IMR-90 (cell line): ENCODE results near the gene MT1A. TPM values are rescaled to one million over a fixed set of nuclear protein-coding genes. Genes with fewer than 3 reads are reported as not detected.
A peak's percentile ranks its signal among the peaks of the same experiment; 100 is the strongest.

Experiments used
- ATAC-seq: fragments of 200-7000 bp; cut with Tn5 transposase; 2 replicates; pipeline ENCODE4 v1.9.1; 2020; ENCODE audit warnings: low read depth, mild to moderate bottlenecking, moderate library complexity
- BruUV-seq: library from RNA; stranded (reverse); fragments of 400-500 nt; replicated peaks from 2 replicates; lab custom pipeline; 2021; lab: Mats Ljungman, UMichigan
- CTCF ChIA-PET: fragments of 300-600 bp; formaldehyde crosslinking; extraction: SDS; loops from one replicate; lab custom pipeline; 2021; ENCODE audit warnings: antibody characterized with exemption; lab: Yijun Ruan, JAX
- POLR2A ChIA-PET: fragments of 300-600 bp; sonication (Branson Sonifier 250); formaldehyde crosslinking; loops from one replicate; lab custom pipeline; 2022; ENCODE audit warnings: antibody characterized with exemption; ENCODE audit not compliant: unreplicated experiment; lab: Charles Lee
- DNase-seq: peaks from one replicate; pipeline ENCODE4 v3.0.0; 2013
- H2AFZ ChIP-seq: replicated peaks from 2 replicates; pipeline ENCODE3; 2013; ENCODE audit warnings: low read length, mild to moderate bottlenecking; ENCODE audit not compliant: poor library complexity
- H2AK5ac ChIP-seq: 2 replicates; pipeline ENCODE4 v1.6.1; 2013; ENCODE audit warnings: low read depth, low read length, inconsistent platforms
- H2AK9ac ChIP-seq: replicated peaks from 2 replicates; pipeline ENCODE3; 2013; ENCODE audit warnings: mild to moderate bottlenecking, low read depth, low read length, moderate library complexity; ENCODE audit not compliant: poor library complexity
- H2BK120ac ChIP-seq: 2 replicates; pipeline ENCODE4 v1.6.1; 2013; ENCODE audit warnings: low read depth, low read length, inconsistent platforms
- H2BK15ac ChIP-seq: 3 replicates; pipeline ENCODE4 v1.6.1; 2013; ENCODE audit warnings: low read depth, low read length, inconsistent platforms
- H2BK20ac ChIP-seq: 2 replicates; pipeline ENCODE4 v1.6.1; 2013; ENCODE audit warnings: low read depth, mild to moderate bottlenecking, inconsistent platforms, low read length, moderate library complexity
- H2BK5ac ChIP-seq: 2 replicates; pipeline ENCODE4 v1.6.1; 2013; ENCODE audit warnings: mild to moderate bottlenecking, low read depth, low read length, inconsistent platforms; ENCODE audit not compliant: poor library complexity, severe bottlenecking
- H3K14ac ChIP-seq: replicated peaks from 2 replicates; pipeline ENCODE4 v1.6.1; 2013; ENCODE audit warnings: low read depth, low read length, inconsistent platforms
- H3K18ac ChIP-seq: 2 replicates; pipeline ENCODE4 v1.6.1; 2013; ENCODE audit warnings: low read depth, low read length, control low read depth
- H3K23ac ChIP-seq: 2 replicates; pipeline ENCODE4 v1.6.1; 2013; ENCODE audit warnings: low read depth, low read length, inconsistent platforms
- H3K27ac ChIP-seq: 2 replicates; pipeline ENCODE4 v1.5.1; 2013; ENCODE audit warnings: mild to moderate bottlenecking, control low read depth, low read length; ENCODE audit not compliant: insufficient read depth
- H3K27me3 ChIP-seq: 2 replicates; pipeline ENCODE4 v1.6.1; 2013; ENCODE audit warnings: low read length; ENCODE audit not compliant: control insufficient read depth, insufficient read depth
- H3K36me3 ChIP-seq: 2 replicates; pipeline ENCODE4 v1.6.1; 2013; ENCODE audit warnings: low read length, mixed read lengths; ENCODE audit not compliant: control insufficient read depth, insufficient read depth
- H3K4ac ChIP-seq: 2 replicates; pipeline ENCODE4 v1.6.1; 2013; ENCODE audit warnings: low read depth, low read length, inconsistent platforms
- H3K4me1 ChIP-seq: 2 replicates; pipeline ENCODE4 v1.6.1; 2013; ENCODE audit warnings: low read length, mixed read lengths; ENCODE audit not compliant: control insufficient read depth, insufficient read depth
- H3K4me2 ChIP-seq: 2 replicates; pipeline ENCODE4 v1.6.1; 2013; ENCODE audit warnings: low read depth, mild to moderate bottlenecking, control low read depth, low read length, moderate library complexity
- H3K4me3 ChIP-seq: 2 replicates; pipeline ENCODE4 v1.5.1; 2013; ENCODE audit warnings: low read depth, mild to moderate bottlenecking, control low read depth, low read length, moderate library complexity; ENCODE audit not compliant: insufficient read depth
- H3K56ac ChIP-seq: 2 replicates; pipeline ENCODE4 v1.6.1; 2013; ENCODE audit warnings: low read length, inconsistent platforms; ENCODE audit not compliant: insufficient read depth; ENCODE audit errors: extremely low read depth
- H3K79me1 ChIP-seq, 2 experiments: 2 replicates each; pipeline ENCODE4 v1.6.1; 2013; ENCODE audit warnings: low read length in 2 of 2, inconsistent platforms in 1 of 2, low read depth in 1 of 2
- H3K9ac ChIP-seq: 2 replicates; pipeline ENCODE4 v1.6.1; 2013; ENCODE audit warnings: low read depth, low read length, control low read depth
- H3K9me1 ChIP-seq: 2 replicates; pipeline ENCODE4 v1.6.1; 2013; ENCODE audit warnings: low read length, inconsistent platforms; ENCODE audit not compliant: insufficient read depth
- H3K9me3 ChIP-seq: 2 replicates; pipeline ENCODE4 v1.6.1; 2013; ENCODE audit warnings: low read length; ENCODE audit not compliant: control insufficient read depth, insufficient read depth
- H4K20me1 ChIP-seq: 2 replicates; pipeline ENCODE4 v1.6.1; 2013; ENCODE audit warnings: low read length, inconsistent platforms; ENCODE audit not compliant: insufficient read depth
- H4K5ac ChIP-seq: 2 replicates; pipeline ENCODE4 v1.6.1; 2013; ENCODE audit warnings: mild to moderate bottlenecking, low read depth, low read length, control low read depth
- H4K8ac ChIP-seq, 2 experiments: 2 replicates each; pipeline ENCODE4 v1.6.1; 2013; ENCODE audit warnings: low read depth in 2 of 2, low read length in 2 of 2, control low read depth in 1 of 2, inconsistent platforms in 1 of 2
- H4K91ac ChIP-seq: 2 replicates; pipeline ENCODE4 v1.6.1; 2013; ENCODE audit warnings: low read depth, low read length, inconsistent platforms; ENCODE audit not compliant: insufficient read depth
- BHLHE40 ChIP-seq: fragments of 150-350 bp; IDR thresholded peaks from 2 replicates; pipeline ENCODE4 v1.6.1; 2016; ENCODE audit warnings: mild to moderate bottlenecking, low read depth, low read length
- CEBPB ChIP-seq: IDR thresholded peaks from 2 replicates; pipeline ENCODE4 v1.6.1; 2012; ENCODE audit warnings: low read depth, low read length, improper control_type of control experiment
- ELK1 ChIP-seq: fragments of 150-350 bp; IDR thresholded peaks from 2 replicates; pipeline ENCODE4 v1.6.1; 2016; ENCODE audit warnings: low read depth, mild to moderate bottlenecking, low read length, moderate library complexity, borderline replicate concordance
- MAFK ChIP-seq: IDR thresholded peaks from 2 replicates; pipeline ENCODE4 v1.6.1; 2012; ENCODE audit warnings: low read depth, low read length, improper control_type of control experiment
- MXI1 ChIP-seq: IDR thresholded peaks from 2 replicates; pipeline ENCODE4 v1.6.1; 2012; ENCODE audit warnings: low read depth, mild to moderate bottlenecking, low read length, moderate library complexity, borderline replicate concordance
- RCOR1 ChIP-seq: IDR thresholded peaks from 2 replicates; pipeline ENCODE4 v1.6.1; 2012; ENCODE audit warnings: mild to moderate bottlenecking, low read length, improper control_type of control experiment; ENCODE audit not compliant: insufficient replicate concordance
- WGBS, 2 experiments: methylation state at CpG; one replicate each; pipeline versions ENCODE4 v1.1.5 to v1.1.7; 2013; ENCODE audit warnings: missing lambda C conversion rate in 2 of 2; ENCODE audit not compliant: insufficient read length in 1 of 2; ENCODE audit errors: extremely low coverage in 2 of 2; 5-methylcytosine and 5-hydroxymethylcytosine counted together
- dilution Hi-C: fragments of 300-500 bp; cut with HindIII; formaldehyde crosslinking; loops from one replicate; pipeline ENCODE4 v1.14.3; 2018; ENCODE audit warnings: low sequenced_read_pairs; ENCODE audit not compliant: unreplicated experiment
- in situ Hi-C: fragments of 300-500 bp; cut with MboI; formaldehyde crosslinking; loops from 3 replicates; pipeline ENCODE4 v1.14.3; 2019; ENCODE audit warnings: low sequenced_read_pairs, inconsistent platforms, mixed read lengths
- intact Hi-C: fragments of 100-400 bp; cut with micrococcal nuclease; formaldehyde crosslinking; loops from 2 replicates; pipeline ENCODE4 v1.10.0; 2022
- polyA plus RNA-seq, 3 experiments: library from polyadenylated mRNA; depleted of rRNA; stranded (reverse); fragments of >200 nt; gene quantifications; 2 replicates each; pipeline ENCODE4 v1.2.3, GENCODE V29; 2012; ENCODE audit warnings: low replicate concordance in 1 of 3
- total RNA-seq: library from RNA; depleted of rRNA; stranded (reverse); fragments of >200 nt; gene quantifications from 2 replicates; pipeline ENCODE4 v1.2.3, GENCODE V29; 2012
- TF ChIP-seq, protein P1 (sequence below): conservative IDR thresholded peaks from 2 replicates; pipeline ENCODE4 v1.5.1; 2012; ENCODE audit warnings: mild to moderate bottlenecking, low read depth, low read length, improper control_type of control experiment

MT1A gene
- total and polyA plus RNA-seq, 2 of the 4 experiments (the other 2 are of a cell fraction), result 1.6 TPM; not detected in 1

DNA sequence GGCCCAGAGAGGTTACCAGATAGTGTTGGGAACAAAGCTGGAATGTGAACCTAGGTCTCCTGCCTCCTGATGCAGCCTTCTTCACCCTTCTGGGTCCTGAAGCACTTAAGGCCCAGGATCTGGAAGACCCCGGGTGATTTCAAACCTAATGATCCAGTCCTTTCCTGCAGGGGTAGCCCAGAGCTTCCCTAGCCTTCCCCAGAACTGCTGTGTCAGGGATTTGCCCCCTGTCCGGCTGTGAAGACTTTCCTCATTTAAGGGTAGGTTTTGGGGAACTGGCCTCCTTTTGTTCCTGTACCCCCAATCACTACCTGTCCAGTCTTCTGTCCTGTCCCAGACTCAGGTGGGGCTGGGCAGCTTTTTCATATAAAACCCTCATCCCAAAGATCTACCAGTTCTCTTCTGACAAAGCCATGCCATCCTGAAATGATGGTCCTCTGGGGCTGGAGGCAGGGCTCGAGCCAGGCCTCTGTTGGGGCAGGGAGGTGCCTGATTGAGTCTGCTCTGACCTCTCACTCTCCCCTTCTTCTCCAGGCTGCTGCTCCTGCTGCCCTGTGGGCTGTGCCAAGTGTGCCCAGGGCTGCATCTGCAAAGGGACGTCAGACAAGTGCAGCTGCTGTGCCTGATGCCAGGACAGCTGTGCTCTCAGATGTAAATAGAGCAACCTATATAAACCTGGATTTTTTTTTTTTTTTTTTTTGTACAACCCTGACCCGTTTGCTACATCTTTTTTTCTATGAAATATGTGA lies 45.1 kb downstream of the MT1A start:
- Histone ChIP-seq H2BK5ac (no peak overlapping the region), H4K8ac (no peak overlapping the region), H3K4ac (no peak overlapping the region), H3K4me2 (no peak overlapping the region; the same call in 1 of the 2 replicates), H3K27ac (no peak overlapping the region), H4K5ac (no peak overlapping the region), H2BK120ac (no peak overlapping the region), H3K18ac (no peak overlapping the region), H3K4me1 (peaks cover 7% of the 10 kb centered on the region; the same call in 1 of the 2 replicates), H4K91ac (no peak overlapping the region), H2AK5ac (0 out of 2 replicates have a peak overlapping the region, but pooled peaks have one; percentile 44), H2BK20ac (no peak overlapping the region), H3K9ac (no peak overlapping the region; the same call in 1 of the 2 replicates), H3K36me3 (no peaks in the 10 kb centered on the region; the same call in 1 of the 2 replicates), H3K9me3 (peaks cover 3% of the 10 kb centered on the region; the same call in 1 of the 2 replicates), H3K79me1 (peaks cover 3% of the 10 kb centered on the region in 2 experiments; a peak in 1 of 4 replicates), H3K14ac (no peak overlapping the region), H2BK15ac (no peak overlapping the region), H3K23ac (no peak overlapping the region), H2AK9ac (peak overlapping the region; percentile 90), H4K20me1 (no peaks in the 10 kb centered on the region), H2AFZ (no peak overlapping the region), H3K56ac (no peak overlapping the region), H3K4me3 (no peak overlapping the region), H3K27me3 (no peaks in the 10 kb centered on the region), H3K9me1 (no peaks in the 10 kb centered on the region)
- no CpG with 5 or more reads among the region's 5 CpGs for WGBS, 2 experiments
- TF ChIP-seq, protein P1, sequence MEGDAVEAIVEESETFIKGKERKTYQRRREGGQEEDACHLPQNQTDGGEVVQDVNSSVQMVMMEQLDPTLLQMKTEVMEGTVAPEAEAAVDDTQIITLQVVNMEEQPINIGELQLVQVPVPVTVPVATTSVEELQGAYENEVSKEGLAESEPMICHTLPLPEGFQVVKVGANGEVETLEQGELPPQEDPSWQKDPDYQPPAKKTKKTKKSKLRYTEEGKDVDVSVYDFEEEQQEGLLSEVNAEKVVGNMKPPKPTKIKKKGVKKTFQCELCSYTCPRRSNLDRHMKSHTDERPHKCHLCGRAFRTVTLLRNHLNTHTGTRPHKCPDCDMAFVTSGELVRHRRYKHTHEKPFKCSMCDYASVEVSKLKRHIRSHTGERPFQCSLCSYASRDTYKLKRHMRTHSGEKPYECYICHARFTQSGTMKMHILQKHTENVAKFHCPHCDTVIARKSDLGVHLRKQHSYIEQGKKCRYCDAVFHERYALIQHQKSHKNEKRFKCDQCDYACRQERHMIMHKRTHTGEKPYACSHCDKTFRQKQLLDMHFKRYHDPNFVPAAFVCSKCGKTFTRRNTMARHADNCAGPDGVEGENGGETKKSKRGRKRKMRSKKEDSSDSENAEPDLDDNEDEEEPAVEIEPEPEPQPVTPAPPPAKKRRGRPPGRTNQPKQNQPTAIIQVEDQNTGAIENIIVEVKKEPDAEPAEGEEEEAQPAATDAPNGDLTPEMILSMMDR, result no peak
- TF ChIP-seq ELK1, result no peak
- TF ChIP-seq CEBPB, result no peak
- no peak for TF ChIP-seq RCOR1
- TF ChIP-seq MAFK, result peak; percentile 76
- no peak for TF ChIP-seq BHLHE40
- TF ChIP-seq MXI1, result no peak
- ChIA-PET POLR2A (no interaction called here), CTCF (interaction anchor here (1.4 to 1.8 kb wide), 2 partner anchors 10 to 18 kb away, joined by 4 to 8 read pairs; no protein-coding TSS in a partner anchor)
- intact Hi-C loops, result loop anchor here (5.0 kb wide), 2 partner anchors 56 to 76 kb away; partner anchors contain the start of genes MT1E and MT2A
- ATAC-seq (no peak), DNase-seq (no peak)
- no TSS peak for BruUV-seq
- dilution Hi-C loops, result no loop called here
- in situ Hi-C loops, result no loop called here
